Progenitor cell of endocrine pancreas (in vitro differentiated cells): ENCODE results near the gene PRMT7. TPM values are rescaled to one million over a fixed set of nuclear protein-coding genes. Genes with fewer than 3 reads are reported as not detected.

Experiments
- DNase-seq: peaks from one replicate; pipeline ENCODE4 v3.0.0; 2021; ENCODE audit warnings: low spot score; ENCODE audit not compliant: unreplicated experiment
- H3K27ac Mint-ChIP-seq: 2 replicates; pipeline ENCODE4 v1.8.0; 2021; ENCODE audit warnings: mild to moderate bottlenecking, moderate library complexity, mixed read lengths
- H3K27me3 Mint-ChIP-seq: 2 replicates; pipeline ENCODE4 v1.8.0; 2021; ENCODE audit warnings: mixed read lengths
- H3K36me3 Mint-ChIP-seq: 2 replicates; pipeline ENCODE4 v1.8.0; 2022; ENCODE audit warnings: mixed read lengths; ENCODE audit not compliant: insufficient read depth
- H3K4me1 Mint-ChIP-seq: 2 replicates; pipeline ENCODE4 v1.8.0; 2021; ENCODE audit warnings: low read depth, mixed read lengths
- H3K4me3 Mint-ChIP-seq: 2 replicates; pipeline ENCODE4 v1.8.0; 2021; ENCODE audit warnings: low read depth, mild to moderate bottlenecking, moderate library complexity, mixed read lengths
- H3K9me3 Mint-ChIP-seq: 2 replicates; pipeline ENCODE4 v1.8.0; 2021; ENCODE audit warnings: low read depth, mixed read lengths
- CTCF ChIP-seq: fragments of 200-600 bp; sonication (generic); IDR thresholded peaks from one replicate; pipeline ENCODE4 v1.5.0; 2021; ENCODE audit warnings: antibody characterized with exemption, mild to moderate bottlenecking; ENCODE audit not compliant: unreplicated experiment
- total RNA-seq: library from RNA; stranded (reverse); gene quantifications from 2 replicates; pipeline ENCODE4 v1.2.1, GENCODE V29; 2021

The PRMT7 gene
- total RNA-seq, 1 donor from 2014 or later: 60.0 TPM

GRCh38 chr16:68378436-68379415, 67.9 kb downstream of the PRMT7 start:
- no peak overlapping the region for H3K27ac Mint-ChIP-seq
- no peak overlapping the region for H3K4me3 Mint-ChIP-seq
- no peaks in the 10 kb centered on the region for H3K36me3 Mint-ChIP-seq
- TF ChIP-seq CTCF: no peak
- no peak for DNase-seq
- peaks cover 16% of the 10 kb centered on the region for H3K4me1 Mint-ChIP-seq
- peaks cover 16% of the 10 kb centered on the region for H3K27me3 Mint-ChIP-seq
- H3K9me3 Mint-ChIP-seq: no peaks in the 10 kb centered on the region

GRCh38 chr16:68379472-68380347, 68.9 kb downstream of the PRMT7 start:
- no peak for TF ChIP-seq CTCF
- Mint-ChIP-seq H3K4me1 (peaks cover 9% of the 10 kb centered on the region), H3K27ac (no peak overlapping the region), H3K36me3 (no peaks in the 10 kb centered on the region), H3K27me3 (peaks cover 14% of the 10 kb centered on the region), H3K4me3 (no peak overlapping the region), H3K9me3 (no peaks in the 10 kb centered on the region)
- DNase-seq: no peak

- H3K4me1 Mint-ChIP-seq: peaks cover 9% of the 10 kb centered on the region
- no peak overlapping the region for H3K27ac Mint-ChIP-seq
- peaks cover 11% of the 10 kb centered on the region for H3K27me3 Mint-ChIP-seq
- no peak overlapping the region for H3K4me3 Mint-ChIP-seq
- DNase-seq: no peak
- no peak for TF ChIP-seq CTCF
- no peaks in the 10 kb centered on the region for H3K36me3 Mint-ChIP-seq
- no peaks in the 10 kb centered on the region for H3K9me3 Mint-ChIP-seq
Measured at GRCh38 chr16:68380348-68380670, 69.5 kb downstream of the PRMT7 start.

GRCh38 chr16:68380676-68381362, 70.0 kb downstream of the PRMT7 start:
- Mint-ChIP-seq H3K4me1 (peaks cover 14% of the 10 kb centered on the region), H3K9me3 (no peaks in the 10 kb centered on the region), H3K27me3 (peaks cover 10% of the 10 kb centered on the region), H3K36me3 (no peaks in the 10 kb centered on the region), H3K27ac (no peak overlapping the region), H3K4me3 (no peak overlapping the region)
- TF ChIP-seq CTCF: no peak
- no peak for DNase-seq

- Mint-ChIP-seq H3K4me3 (no peak overlapping the region), H3K4me1 (peaks cover 15% of the 10 kb centered on the region), H3K9me3 (no peaks in the 10 kb centered on the region), H3K27me3 (peaks cover 8% of the 10 kb centered on the region), H3K36me3 (no peaks in the 10 kb centered on the region), H3K27ac (no peak overlapping the region)
- no peak for DNase-seq
- TF ChIP-seq CTCF: no peak
Measured at GRCh38 chr16:68381363-68381724, 70.5 kb downstream of the PRMT7 start.
